ENCODE measurements around the gene PRR23B.
"Not testable (repeated sequence)": the region's sequence is repeated elsewhere in the genome, so short reads cannot be mapped to it uniquely, and the experiment has no call there.

Gene PRR23B

DNA sequence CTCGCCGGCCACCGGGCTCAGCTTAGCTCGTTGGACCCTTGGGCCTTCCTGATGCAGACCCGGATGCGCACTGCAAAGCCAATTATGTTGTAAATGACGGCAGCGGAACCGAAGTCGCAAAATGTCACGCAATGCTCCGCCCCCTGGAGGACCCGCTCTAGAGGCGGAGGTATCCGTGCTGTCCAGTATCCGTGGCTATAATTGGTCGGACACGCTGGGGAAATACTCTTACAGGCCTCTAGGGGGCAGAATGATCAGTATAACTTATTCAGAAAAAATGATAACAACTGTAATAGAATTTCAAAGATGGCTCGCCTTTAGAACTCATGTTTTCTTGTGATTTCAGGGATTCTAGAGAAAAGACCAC lies at the start of gene PRR23B:
PRR23B (minus strand) TSS at position 59 of the 367 bp plus-strand sequence. CDS start 265 bp downstream, outside the sequence.
- no peak for DNase-seq

DNA sequence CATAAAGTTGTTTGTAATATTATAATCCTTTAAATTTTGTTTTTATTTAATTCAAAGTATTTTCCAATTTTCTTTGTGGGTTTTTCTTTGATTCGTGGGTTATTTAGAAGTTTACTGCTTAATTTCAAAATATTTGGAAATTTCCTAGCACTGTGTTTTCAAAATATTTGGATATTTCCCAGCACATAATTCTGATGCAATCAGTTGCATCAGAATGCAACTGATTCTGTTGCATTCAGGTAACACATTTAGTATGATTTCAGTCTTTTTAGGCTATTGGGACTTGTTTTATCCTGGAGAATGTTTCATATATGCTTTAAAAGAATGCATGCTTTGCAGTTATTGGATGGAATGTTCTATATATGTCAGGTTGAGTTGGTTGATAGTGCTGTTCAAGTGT lies 42.2 kb upstream of the PRR23B start:
- DNase-seq, result no peak

DNA sequence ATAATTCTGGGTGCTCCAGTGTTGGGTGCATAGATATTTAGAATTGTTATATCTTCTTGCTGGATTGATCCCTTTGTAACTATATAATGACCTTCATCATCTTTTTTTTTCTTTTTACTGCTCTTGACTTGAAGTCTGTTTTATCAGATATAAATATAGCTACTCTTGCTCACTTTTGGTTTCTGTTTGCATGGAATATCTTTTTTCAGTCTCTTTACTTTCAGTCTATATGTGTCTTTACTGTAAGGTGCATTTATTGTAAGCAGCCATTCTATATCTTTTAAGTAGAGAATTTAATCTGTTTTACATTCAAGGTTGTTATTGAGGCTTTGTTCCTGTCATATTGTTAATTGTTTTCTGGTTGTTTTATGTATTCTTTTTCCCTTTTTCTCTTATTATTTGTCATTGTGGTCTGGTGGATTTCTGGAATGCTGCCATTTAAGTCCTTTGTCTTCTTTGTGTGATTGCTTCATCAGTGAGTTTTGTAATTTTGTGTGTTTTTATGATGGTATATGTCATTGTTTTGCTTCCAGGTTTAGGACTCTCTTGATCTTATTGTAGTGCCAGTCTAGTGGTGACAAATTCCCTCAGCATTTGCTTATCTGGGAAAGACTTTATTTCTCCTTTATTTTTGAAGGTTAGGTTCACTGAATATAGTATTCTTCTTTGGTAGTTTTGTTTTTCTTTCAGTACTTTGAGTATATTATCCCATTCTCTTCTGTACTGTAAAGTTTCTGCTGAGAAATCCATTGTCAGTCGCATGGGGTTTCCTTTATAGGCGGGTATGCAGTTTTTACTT lies 32.3 kb upstream of the PRR23B start:
- no peak for DNase-seq

DNA sequence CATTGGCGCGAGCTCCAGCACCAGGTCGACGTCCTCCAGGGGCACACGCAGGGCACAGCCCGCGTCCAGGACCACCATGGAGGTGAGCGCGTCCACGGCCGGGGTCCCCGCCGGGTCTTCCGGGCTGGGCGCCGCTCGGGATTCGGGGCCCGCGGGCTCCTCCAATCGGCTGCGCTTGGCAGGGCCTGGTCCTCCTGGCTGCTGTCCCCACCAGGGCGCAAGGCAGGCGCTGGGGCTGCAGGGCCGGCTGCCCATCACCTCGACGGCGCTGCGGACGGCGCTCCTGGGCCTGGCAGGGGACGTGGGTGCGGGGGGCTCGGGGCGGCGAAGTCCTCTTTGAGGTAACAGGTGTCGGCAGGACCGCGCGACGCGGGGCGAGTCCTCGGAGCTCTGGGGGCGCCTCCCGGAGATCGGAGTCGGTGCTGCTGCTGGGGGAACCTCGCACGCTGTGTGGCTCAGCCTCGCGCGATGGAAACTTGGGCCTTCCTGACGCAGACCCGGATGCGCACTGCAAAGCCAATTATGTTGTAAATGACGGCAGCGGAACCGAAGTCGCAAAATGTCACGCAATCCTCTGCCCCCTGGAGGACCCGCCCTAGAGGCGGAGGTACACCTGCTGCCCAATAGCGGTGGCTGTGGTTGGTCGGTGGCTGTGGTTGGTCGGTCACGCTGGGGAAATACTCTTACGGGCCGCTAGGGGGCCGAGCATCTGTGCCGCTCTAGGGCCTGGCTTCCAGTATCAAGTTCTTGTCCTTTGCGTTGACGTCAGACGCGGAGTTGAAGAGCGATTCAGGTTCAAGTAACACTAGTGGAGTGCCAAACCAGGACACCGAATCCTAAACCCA lies 23.9 kb upstream of the PRR23B start, which contains the start of gene PRR23C:
PRR23C (minus strand) TSS at position 527 of the 845 bp plus-strand sequence; CDS start at position 255, 272 bp downstream.
- no peak for DNase-seq

DNA sequence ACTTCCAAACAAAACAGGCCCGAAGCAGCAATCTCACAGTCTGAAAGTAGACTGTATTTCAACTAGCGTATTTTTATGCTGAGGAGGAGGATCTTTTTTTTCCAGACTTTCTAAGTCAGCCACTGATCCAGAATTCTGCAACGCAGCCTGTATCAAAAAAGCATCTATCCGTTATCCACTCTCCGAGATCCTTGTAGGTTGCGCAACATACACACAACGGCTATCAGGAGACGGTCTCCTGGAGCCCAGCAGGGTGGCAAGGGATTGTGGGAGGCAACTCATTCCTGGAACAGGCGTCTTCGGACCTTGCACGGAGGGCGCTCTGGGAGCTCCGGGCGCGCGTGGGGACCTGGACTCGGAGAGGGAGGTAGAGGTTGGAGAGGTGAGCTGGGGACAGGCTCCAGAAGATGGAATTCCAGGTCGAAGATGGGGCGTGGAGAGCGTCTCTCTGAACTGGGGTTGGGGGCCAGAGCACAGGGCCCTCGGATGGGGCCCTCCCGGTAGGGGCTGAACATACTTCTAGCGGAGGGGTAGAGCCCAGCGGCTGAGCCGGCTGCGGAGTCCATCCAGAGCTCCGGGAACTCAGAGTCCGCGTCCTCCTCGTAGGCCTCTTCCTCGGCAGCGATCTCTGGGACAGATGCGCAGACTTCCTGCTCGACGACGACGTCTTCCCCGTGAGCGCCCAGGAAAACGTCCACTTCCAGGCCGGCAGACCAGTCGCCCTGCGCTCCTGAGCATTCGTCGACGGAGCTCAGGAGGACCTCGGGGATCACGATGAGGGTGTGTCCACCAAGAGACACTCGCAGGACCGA lies 23.0 kb upstream of the PRR23B start:
- DNase-seq, result no peak

DNA sequence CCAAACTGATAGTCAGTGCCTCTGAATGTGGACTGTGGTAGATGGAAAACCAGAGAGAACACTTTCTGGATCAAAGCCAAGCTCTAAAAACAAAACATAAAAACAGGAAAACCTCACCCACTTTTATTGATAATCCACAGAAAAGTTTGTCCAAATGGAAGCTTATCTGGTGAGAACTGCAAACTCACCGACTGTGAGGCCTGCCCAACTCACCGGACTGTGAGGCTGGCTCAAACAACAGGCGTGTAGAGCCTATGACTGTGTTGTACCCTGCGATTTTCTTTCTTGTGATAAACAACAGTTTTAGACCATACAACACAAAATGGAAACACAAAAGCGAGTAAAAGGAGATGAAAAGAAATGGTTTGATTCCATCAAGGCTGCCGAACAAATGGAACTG lies 16.8 kb upstream of the PRR23B start:
- DNase-seq, result no peak

DNA sequence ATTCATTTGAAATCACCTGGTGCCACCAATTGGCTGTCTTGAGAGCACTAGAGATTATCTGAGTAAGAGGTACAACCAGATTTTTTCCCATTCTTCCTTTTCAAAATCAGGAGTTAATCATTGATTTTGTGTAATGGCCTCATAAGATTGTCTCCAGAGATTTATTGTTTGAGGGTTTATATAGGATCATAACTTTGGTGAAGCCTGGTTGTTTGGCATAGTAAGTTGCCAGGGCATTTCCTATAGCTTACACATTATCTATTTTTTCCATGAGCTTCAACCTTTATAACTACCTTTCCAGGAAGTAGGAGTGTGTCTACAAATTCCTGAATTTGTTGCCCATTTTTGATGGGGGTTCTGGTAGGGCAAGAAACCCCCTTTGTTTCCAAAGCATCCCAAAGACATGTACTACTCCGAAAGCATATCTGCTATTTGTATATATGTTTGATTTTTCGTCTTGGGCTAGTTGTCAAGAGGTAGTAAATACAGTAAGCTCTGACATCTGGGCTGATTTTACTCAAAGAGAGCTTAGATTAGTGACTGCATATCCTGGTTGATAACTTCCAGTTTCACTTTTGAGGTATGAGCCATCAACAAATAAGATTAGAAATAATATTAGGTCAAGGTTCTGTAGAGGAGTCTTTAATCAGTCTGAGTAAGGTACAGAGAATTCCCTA lies 11.7 kb upstream of the PRR23B start:
- DNase-seq, result no peak

DNA sequence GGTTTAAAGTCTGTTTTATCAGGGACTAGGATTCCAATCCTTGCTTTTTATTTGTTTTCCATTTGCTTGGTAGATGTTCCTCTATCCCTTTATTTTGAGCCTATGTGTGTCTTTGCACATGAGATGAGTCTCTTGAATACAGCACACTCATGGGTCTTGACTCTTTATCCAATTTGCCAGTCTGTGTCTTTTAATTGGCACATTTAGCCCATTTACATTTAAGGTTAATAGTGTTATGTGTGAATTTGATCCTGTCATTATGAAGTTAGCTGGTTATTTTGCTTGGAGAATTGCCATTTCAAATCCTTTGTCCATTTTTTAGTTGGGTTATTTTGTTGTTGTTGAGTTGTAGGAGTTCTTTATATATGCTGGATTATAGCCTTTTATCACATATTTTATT lies 9.8 kb upstream of the PRR23B start:
- not testable (repeated sequence) for DNase-seq

DNA sequence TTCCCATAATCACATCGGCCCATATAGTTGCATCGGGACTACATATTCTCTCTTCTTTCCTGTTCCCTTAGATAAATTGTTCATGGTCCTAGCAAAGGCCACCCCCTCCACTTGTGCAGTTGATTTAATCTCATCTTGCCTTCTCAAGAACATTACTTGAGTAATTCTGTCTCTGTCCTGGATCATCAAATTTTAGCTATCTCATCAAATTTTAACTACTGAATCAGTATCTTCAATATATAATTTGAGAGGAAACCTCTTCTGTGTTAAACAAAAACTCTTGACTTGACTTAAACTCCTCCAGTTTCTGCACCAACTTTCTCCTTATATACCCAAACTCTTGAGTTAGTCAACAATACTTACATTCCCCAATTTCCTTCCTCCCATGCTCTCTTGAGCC lies 4.2 kb upstream of the PRR23B start:
- DNase-seq, result no peak

DNA sequence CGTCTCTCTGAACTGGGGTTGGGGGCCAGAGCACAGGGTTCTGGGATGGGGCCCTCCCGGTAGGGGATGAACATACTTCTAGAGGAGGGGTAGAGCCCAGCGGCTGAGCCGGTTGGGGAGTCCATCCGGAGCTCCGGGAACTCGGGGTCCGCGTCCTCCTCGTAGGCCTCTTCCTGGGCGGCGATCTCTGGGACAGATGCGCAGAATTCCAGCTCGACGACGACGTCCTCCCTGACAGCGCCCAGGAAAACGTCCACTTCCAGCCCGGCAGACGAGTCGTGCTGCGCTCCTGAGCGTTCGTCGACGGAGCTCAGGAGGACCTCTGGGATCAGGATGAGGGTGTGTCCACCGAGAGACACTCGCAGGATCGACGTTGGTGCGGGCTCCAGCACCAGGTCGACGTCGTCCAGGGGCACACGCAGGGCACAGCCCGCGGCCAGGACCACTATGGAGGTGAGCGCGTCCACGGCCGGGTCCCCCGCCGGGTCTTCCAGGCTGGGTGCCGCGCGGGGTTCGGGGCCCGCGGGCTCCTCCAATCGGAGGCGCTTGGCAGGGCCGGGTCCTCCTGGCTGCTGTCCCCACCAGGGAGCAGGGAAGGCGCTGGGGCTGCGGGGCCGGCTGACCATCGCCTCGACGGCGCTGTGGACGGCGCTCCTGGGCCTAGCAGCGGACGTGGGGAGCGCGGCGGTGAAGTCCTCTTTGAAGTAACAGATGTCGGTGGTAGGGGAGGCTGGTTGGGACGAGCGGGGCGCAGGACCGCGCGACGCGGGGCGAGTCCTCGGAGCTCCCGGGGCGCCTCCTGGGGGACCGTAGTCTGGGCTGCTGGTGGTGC lies 474 bp downstream of the PRR23B start:
- no peak for DNase-seq

DNA sequence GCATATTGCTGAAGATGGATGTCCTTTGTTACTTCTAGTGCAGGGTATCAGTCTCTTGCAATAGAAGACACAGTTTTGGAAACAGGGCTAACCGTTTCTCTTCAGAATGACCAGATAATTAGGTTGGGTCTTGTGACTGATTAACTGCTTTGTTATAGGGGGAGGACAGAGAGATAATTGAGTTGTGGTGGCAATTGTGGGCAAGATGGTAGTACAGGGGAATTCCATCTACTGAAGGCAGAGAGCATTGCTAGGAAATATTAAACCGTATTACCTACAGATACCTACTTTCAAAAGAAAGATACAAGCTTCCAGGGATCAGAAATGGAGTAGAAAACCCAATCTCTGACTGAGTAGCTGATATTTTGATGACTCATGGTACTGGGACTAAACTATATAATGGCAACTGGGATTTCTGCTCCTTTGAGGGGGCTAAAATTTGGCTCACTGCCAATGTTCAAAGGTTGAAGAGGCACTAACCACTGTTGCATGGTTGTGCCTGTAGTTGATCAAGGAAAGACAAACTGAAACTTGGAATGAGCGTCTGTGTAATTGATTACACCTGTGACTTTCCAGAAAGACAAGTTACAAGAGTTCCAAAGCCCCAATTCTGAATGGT lies 4.2 kb downstream of the PRR23B start:
- no peak for DNase-seq

DNA sequence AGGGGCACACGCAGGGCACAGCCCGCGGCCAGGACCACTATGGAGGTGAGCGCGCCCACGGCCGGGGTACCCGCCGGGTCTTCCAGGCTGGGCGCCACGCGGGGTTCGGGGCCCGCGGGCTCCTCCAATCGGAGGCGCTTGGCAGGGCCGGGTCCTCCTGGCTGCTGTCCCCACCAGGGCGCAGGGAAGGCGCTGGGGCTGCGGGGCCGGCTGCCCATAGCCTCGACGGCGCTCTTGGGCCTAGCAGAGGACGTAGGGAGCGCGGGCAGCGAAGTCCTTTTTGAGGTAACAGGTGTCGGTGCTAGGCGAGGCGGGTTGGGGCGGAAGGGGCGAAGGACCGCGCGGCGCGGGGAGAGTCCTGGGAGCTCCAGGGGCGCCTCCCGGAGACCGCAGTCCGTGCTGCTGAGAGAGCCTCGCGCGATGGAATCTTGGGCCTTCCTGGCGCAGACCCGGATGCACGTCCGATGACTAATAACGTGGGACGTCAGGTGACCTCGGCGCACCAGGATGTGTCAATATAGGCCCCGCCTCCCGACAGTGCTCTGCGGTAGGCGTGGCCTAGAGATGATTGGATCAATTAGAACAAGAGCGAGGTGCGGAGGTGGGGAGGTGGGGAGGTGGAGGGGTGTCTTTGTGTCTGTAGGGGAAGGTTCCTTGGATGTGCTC lies 14.5 kb downstream of the PRR23B start, which contains the start of gene PRR23A:
PRR23A (minus strand) TSS at position 218 of the 666 bp plus-strand sequence; CDS start at position 218, 0 bp downstream.
- DNase-seq, result no peak

DNA sequence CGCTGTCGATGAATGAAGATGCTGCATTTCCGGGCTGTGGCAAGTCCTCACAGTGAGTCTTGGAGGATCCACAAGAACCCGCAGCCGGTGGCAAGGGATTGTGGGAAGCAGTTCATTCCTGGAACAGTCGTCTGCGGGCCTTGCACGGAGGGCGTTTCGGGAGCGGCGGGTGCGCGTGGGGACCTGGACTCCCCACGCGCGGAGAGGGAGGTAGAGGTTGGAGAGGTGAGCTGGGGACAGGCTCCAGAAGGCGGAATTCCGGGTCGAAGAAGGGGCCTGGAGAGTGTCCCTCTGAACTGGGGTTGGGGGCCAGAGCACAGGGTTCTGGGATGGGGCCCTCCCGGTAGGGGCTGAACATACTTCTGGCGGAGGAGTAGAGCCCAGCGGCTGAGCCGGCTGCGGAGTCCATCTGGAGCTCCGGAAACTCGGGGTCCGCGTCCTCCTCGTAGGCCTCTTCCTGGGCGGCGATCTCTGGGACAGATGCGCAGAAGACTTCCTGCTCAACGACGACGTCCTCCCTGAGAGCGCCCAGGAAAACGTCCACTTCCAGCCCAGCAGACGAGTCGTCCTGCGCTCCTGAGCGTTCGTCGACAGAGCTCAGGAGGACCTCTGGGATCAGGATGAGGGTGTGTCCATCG lies 15.3 kb downstream of the PRR23B start:
- no peak for DNase-seq

DNA sequence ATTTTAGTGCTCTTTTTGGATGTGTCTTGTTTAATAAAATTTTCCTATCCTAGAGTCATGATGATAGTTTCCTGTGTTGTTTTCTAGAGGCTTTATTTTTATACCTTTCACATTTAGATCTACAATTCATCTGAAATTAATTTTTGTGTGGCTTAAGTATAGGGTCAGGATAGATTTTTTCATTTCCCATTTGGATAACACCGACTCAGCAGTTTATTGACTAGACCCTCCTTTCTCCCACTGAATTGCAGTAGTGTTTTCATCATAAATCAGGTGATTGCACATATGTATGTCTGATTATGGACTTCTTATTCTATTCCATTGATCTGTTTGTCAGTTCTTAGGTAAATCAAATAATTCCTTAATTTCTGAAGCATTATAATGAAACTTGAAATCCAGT lies 25.0 kb downstream of the PRR23B start:
- DNase-seq, result no peak

DNA sequence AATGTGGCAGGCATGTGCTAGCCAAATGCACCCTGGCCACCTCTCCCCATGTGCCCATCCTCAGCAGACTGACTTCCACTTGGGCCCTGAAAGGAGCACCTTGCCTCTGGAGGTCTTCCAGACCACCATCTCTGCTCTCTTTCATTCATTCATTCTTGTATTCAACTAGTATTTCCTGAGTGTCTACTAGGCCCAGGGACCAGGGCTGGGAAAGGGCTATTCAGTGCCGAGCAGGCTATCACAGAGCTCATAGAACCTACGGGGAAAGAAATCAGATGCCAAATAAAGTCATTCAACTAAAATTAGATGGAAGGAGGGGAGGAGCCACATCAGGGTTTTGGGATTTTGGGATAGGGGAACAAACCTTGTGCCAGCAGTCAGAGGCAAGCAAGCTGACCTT lies 33.5 kb downstream of the PRR23B start:
- DNase-seq, result no peak

DNA sequence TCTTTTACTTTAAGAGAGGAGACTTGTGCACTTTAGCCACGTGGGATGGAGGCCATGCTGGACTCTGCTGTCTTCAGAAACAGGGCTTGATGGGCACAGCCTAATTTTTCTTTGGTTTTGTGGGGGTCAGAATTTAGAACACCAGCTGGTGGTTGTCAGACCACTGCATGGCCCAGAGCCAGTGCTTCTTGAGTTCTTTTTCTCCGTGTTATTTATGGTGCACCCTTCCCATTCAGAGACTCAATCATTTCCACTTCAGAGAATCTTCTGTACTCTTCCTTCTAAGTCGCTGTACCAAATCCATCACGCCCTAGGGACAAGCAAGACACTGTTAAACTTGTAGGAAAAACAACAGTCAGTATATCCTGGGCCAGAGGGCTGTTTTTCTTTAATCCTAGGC lies 34.8 kb downstream of the PRR23B start:
- no peak for DNase-seq

DNA sequence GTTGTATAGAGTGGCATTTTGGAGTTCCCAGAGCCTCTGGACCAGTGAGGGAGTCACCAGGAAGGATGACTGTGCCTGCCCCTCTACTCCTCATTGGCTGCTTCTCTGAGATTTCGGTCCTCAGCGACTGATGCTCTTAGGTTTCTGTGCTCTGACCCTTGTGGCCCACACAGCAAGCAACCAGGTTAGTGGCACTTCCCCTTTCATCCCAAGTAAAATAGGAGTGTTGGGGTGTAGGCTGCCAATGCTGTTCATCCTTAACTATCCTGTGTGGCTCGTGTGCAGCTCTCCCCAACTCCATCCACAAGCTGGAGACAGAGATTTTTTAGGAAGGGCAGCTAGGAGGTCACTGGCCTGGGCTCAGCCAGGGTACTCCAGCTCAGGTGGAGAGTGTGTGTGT lies 35.9 kb downstream of the PRR23B start:
- DNase-seq, result no peak

DNA sequence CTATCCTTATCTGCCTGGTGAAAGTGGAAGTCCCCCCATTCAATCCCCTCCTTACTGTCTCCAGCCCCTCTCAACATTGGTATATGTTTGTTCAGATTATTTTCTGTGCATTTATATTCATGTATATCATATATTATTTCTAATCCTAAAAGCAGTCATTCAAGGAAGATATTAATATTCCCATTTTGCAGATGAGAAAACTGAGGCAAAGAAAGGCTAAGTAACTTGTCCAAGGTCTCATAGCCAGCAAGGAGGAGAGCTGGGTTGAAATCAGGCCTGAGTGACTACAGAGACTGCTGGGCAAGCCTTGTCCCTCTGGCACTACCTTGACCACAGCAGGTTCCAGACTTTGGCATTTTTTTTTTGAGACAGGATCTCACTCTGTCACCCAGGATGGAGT lies 44.7 kb downstream of the PRR23B start:
- DNase-seq, result no peak

DNA sequence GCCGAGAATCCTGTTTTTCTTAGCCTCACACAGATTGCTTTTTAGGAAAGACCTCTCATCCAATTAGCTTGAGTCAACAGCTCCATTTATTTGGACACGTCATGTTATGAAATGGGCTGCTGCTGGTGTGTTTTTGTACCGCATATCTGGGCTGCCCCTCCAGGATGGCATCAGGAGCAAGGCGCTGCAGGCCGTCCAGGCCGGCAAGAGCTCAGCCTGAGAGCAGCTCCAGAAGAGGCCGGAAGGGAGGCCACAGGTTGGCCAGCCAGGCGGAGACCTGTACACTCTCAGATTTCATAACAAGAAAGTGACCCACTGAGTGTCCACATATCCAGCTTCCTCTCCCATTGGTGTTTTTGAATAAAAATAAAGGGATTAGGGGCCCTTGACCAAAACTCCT lies 45.4 kb downstream of the PRR23B start:
- DNase-seq, result no peak

DNA sequence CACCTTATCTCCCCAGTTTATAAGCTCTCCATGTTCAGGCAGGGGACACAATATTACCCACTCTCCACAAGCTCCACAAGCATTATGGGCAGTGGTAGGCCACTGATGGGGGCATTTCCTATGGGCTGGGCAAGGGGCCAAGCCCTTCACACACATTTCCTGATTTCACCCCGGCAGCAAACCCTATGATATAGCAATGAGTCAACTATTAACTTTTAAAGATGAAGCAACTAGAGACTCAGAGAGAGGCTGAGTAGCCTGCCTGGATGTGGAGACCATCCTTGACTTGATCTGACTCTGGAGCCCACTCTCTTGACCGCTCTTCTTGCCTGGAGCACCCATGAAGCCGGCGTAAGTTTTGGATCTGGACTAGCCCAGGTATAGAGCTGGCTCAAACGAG lies 46.3 kb downstream of the PRR23B start:
- no peak for DNase-seq
